T-helper 22 cell (primary cell): ENCODE data around the gene ATP8B4.
"Not testable (repeated sequence)": the region's sequence is repeated elsewhere in the genome, so short reads cannot be mapped to it uniquely, and the experiment has no call there.

Experiments used
- DNase-seq: peaks from one replicate; pipeline ENCODE4 v3.0.0-alpha.2; 2020; ENCODE audit warnings: low read depth

The ATP8B4 gene

GRCh38 chr15:50119063-50120040, at the start of gene ATP8B4:
Gene ATP8B4 (minus strand): TSS chr15:50119233. CDS start chr15:50106966, 12,267 bp downstream.
- DNase-seq: no peak

- DNase-seq: no peak
These were observed 49.3 kb upstream of the ATP8B4 start for GRCh38 chr15:50168379-50168778.

GRCh38 chr15:50167110-50167509, 48.1 kb upstream of the ATP8B4 start:
- DNase-seq: no peak

DNA sequence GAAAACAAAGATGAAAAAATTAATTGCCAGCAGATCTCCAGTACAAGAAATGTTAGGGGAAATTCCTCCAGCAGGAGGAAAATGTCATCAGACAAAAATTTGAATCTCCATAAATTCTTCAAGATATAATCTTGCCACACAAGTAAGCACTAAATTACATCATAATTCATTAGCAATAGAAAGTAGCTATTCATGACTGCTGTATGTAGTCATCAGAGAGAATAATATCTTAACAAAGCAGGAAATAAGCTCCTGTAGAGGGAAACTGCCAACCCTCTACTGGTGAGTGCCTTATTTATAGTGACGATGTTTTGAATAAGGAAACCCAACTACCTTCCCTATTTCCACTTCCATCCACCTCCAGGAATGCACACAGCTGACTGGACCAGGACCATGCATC, 47.2 kb upstream of the ATP8B4 start:
- DNase-seq: no peak

DNA sequence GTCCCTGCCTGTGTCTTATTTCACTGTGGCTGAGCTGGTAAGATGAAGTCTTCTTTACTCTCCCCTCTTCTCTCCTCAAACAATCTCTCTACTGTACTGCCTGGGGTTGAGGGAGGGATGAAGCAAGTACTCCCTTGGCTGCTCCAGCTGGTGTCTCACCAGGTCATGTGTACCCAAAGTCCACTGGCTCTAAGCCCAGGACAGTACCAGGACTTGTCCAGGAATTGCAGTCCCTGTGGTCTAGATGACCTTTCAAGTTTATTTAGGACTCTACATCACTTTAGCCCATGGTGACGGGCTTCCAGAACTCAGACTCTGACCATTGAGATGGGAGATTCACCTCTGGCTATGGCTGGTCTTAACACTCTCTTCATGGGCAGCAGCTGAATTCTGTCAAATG, 45.4 kb upstream of the ATP8B4 start:
- no peak for DNase-seq

DNA sequence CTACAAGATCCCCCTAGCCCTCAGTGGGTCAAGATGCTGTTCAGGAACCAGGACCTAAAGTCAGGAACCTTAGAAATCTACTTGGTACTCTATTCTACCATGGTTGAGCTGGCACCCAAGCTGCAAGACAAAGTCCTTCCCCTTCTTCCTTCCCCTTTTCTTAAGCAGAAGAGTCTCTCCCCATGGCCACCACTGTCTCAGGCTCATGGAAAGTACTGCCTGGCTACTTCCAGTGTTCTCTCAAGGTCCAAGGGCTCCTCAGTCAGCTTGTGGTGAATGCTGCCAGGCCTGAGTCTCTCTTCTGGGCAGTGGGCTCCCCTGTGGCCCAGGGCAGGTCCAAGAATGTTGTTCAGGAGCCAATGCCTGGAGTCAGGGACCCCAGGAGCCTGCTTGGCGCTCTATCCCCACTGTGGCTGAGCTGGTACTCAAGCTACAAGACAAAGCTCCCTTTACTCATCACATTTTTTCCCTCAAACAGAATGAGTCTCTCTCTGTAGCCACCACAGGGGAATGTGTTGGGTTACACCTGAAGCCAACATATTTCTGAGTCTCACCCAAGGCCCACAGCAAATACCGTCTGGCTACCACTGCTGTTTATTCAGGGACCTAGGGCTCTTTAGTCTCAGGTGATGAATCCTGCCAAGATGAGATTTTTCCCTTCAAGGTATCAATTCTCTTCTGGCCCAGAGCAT, 44.8 kb upstream of the ATP8B4 start:
- DNase-seq: no peak

DNA sequence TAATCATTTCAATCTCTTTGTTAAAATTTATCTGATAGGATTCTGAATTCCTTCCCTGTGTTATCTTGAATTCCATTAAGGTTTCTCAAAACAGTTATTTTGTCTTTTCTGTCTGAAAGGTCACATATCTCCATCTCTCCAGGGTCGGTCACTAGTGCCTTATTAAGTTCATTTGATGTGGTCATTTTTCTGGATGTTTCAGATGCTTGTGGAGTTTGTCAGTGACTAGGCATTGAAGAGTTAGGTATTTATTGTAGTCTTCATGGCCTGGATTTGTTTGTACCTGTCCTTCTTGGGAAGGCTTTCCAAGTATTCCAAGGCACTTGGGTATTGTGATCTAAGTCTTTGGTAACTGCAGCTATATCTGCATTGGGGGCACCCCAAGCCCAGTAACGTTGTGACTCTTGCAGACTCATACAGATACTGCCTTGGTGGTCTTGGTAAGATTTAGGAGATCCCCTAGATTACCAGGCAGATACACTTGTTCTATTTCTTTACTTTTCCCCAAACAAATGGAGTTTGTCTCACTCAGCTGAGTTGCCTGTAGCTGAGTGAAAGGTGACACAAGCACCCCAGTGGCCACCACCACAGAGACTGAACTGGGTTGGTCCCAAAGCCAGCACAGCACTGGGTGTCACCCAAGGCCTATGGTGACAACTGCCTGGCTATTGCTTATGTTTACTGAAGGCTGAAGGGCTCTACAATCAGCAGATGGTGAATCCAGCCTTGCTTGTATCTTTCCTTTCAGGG, 44.1 kb upstream of the ATP8B4 start:
- no peak for DNase-seq

DNA sequence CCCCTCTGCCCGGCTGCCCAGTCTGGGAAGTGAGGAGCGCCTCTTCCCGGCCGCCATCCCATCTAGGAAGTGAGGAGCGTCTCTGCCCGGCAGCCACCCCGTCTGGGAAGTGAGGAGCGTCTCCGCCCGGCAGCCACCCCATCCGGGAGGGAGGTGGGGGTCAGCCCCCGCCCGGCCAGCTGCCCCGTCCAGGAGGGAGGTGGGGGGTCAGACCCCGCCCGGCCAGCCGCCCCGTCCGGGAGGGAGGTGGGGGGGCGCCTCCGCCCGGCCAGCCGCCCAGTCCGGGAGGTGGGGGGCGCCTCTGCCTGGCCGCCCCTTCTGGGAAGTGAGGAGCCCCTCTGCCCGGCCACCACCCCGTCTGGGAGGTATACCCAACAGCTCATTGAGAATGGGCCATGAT, 39.2 kb upstream of the ATP8B4 start:
- not testable (repeated sequence) for DNase-seq

- no peak for DNase-seq
These were observed 32.4 kb upstream of the ATP8B4 start for GRCh38 chr15:50151476-50151875.

GRCh38 chr15:50150851-50151250, 31.8 kb upstream of the ATP8B4 start:
- no peak for DNase-seq

DNA sequence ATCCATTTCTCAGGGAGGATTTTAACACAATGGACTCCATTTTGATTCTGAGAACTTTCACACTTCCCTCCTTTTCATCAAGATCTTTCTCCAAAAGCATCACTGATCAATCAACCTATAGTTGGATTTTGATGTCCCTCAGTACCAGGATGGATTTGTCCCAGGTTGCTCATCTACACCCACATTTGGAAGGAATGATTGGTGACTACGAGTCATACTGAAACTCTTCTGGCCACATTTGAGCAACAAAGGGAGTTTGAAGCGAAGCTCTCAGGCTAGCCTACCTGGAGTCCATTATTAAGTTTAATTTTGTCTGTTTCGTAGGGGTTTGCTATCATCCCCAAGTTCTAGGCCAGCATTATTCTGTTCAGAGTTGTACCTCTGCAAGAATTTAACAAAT, 31.3 kb upstream of the ATP8B4 start:
- no peak for DNase-seq

GRCh38 chr15:50149090-50149489, 30.1 kb upstream of the ATP8B4 start:
- DNase-seq: no peak

DNA sequence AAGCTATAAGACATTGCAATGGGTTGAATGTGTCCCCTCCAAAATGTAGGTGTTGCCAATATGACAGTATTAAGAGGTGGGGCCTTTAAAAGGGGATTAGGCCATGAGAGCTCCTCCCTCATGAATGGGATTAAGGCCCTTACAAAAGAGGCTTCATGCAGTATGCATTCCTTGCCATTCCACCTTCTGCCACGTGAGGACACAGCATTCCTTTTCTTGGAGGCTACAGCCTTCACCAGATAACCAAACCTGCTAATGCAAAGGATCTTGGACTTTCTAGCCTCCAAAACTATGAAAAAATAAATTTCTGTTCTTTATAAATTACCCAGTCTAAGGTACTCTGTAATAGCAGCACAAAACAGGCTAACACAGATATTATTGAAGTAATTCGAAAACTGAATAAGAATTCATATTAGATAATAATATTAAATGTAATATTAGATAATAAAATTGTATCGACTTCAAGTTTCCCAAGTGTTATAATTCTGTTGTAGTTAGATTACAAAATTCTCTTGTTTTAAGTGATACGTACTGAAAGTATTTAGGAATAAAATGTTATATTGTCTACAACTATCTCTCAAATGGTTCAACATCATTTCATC, 29.4 kb upstream of the ATP8B4 start:
- DNase-seq: no peak

- no peak for DNase-seq
These were observed 27.6 kb upstream of the ATP8B4 start for GRCh38 chr15:50146632-50147031.

DNA sequence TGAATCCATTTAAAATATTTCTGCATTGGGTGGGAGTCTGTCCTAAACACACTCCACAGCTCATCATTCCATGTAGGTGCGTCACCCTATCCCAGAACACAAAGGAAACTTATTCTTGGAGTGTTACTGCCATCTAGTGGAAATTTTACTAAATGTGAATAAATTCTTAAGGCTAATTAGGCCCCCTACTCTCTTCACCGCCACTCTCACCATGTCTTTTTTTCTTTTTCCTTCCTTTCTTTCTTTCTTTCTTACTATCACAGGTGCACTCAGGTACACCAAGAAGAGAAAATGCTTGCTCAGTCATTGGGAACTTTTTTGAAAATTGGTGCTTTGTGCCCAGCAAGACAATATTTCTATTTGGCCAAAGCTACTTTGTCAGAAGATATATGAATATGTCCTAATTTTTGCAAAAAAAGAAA, 26.4 kb upstream of the ATP8B4 start:
- no peak for DNase-seq

DNA sequence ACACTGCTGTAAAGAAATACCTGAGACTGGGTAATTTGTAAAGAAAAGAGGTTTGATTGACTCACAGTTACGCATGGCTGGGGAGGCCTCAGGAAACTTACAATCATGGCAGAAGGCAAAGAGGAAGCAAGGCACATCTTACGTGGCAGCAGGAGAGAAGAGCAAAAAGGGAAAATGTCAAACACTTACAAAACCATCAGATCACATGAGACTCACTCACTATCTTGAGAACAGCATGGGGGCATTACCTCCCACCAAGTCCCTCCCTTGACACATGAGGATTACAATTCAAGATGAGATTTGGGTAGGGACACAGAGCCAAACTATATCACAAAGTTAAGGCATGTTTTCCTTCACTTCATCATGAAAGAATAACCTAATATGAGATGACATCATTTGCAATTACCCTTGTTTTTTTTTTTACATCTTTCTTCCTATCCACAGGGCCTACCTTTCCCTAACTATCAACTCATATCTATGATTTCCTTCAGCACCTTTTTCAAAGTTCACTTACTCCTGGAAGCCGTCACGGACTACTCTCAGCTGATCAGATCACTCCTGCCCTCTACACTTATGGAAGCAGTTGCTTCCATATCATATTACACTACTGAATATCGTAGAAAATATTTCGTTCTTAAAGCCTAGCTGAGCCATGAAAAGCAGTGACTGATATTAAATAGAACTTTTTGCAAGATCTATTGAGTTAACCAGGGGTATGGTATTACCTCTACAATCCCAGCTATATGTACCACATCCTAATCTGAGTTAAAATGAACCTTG, 25.5 kb upstream of the ATP8B4 start:
- DNase-seq: no peak

GRCh38 chr15:50143255-50143860, 24.3 kb upstream of the ATP8B4 start:
- DNase-seq: no peak

GRCh38 chr15:50141856-50142255, 22.8 kb upstream of the ATP8B4 start:
- DNase-seq: no peak

DNA sequence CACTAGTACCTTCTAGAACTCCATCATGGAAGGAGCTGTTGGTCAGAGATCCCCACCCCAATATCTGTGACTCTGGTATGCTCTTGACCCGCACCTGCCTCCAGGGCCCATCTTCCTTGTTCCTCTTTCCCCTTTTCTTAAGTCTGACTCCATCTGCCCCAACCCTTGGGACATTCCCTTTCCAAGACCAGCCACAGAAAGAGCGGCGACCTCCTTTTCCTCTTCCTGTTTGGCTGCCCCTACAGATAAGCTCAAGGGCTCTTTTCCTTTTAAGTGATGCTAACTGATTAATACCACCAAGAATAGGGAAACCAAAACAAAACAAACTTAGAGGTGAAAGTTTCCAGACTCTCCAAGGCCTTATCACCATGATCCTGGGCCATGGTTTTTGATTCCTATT, 21.9 kb upstream of the ATP8B4 start:
- no peak for DNase-seq

DNA sequence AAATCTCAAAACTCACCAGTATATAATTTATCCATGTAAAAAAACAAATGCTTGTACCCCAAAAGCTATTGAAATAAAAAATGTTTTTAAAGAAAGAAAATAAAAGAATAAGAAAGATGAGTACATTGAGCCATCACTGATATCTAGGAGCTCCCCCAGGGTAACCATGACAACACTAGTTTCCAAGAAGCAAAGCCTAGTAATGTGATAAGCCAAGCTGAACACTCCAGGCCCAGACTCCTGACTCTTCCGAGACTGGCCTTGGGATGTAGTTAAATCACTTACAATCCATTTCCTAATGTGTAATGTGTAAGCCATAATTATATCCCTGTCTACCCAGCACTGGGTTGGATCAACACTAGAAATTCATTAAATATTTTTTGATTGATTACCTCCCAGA, 21.1 kb upstream of the ATP8B4 start:
- DNase-seq: no peak

DNA sequence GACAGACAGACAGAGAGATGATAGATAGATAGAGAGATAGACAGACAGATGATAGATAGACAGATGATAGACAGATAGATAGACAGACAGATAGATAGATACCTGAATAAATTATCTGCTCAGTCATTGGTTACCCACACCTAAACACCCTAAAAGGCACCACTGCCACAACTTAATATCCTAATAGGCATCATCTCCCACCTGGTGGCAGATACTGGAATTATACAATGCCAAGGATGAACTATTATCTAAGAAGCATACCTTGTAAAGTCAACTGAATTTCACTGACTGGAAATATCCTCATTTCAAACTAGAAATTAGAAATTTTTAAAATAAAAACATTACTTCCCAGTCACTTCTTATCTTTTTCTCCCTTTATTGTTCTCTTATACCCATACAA, 19.4 kb upstream of the ATP8B4 start:
- no peak for DNase-seq
